Uterus (tissue), 4 donors: ENCODE measurements around the gene ARHGEF7. TPM values are rescaled to one million over a fixed set of nuclear protein-coding genes. Genes with fewer than 3 reads are reported as not detected.

Source experiments
- DNase-seq, 2 donors: peaks; one replicate each; pipeline ENCODE4 v3.0.0-alpha.2; 2019 to 2020
- H3K27ac ChIP-seq, 2 donors: fragments of 200-600 bp; sonication (generic); 1 replicate in 1 of 2; 2 replicates in 1 of 2; pipeline ENCODE4 v1.5.1; 2016 to 2018
- H3K27me3 ChIP-seq, 2 donors: fragments of 200-600 bp; sonication (generic); one replicate each; pipeline ENCODE4 v1.5.1; 2018 to 2019; ENCODE audit warnings: control low read depth in 1 of 2
- H3K36me3 ChIP-seq, 2 donors: fragments of 200-600 bp; sonication (generic); one replicate each; pipeline ENCODE4 v1.5.1; 2019; ENCODE audit warnings: control low read depth in 1 of 2
- H3K4me1 ChIP-seq, 2 donors: fragments of 200-600 bp; sonication (generic); one replicate each; pipeline ENCODE4 v1.5.1; 2018 to 2019; ENCODE audit warnings: control low read depth in 1 of 2
- H3K4me3 ChIP-seq, 2 donors: fragments of 200-600 bp; sonication (generic); 1 replicate in 1 of 2; 2 replicates in 1 of 2; pipeline ENCODE4 v1.5.1; 2018 to 2019; ENCODE audit warnings: mild to moderate bottlenecking in 1 of 2
- H3K9me3 ChIP-seq, 2 donors: fragments of 200-600 bp; sonication (generic); one replicate each; pipeline ENCODE4 v1.5.1; 2019; ENCODE audit warnings: control low read depth in 1 of 2
- CTCF ChIP-seq, 4 experiments: fragments of 200-600 bp in 2 of 4; fragments of 450-650 bp in 2 of 4; sonication (generic) in 2 of 4; IDR thresholded peaks; one replicate each; pipeline ENCODE4 v1.5.1; 2016 to 2019; ENCODE audit warnings: antibody characterized with exemption in 4 of 4, mild to moderate bottlenecking in 2 of 4, moderate library complexity in 1 of 4
- POLR2A ChIP-seq, 2 donors: fragments of 450-650 bp; IDR thresholded peaks; one replicate each; pipeline ENCODE4 v1.6.1; 2016; ENCODE audit warnings: antibody characterized with exemption in 2 of 2, mild to moderate bottlenecking in 1 of 2, moderate library complexity in 1 of 2
- intact Hi-C: fragments of 100-400 bp; cut with DNase I; formaldehyde crosslinking; loops from one replicate; pipeline ENCODE4 v1.15.1; 2023; ENCODE audit warnings: low total_unique reads
- total RNA-seq, 4 donors: library from RNA; depleted of rRNA in 3 of 4; stranded (reverse); fragments of >200 nt in 3 of 4; gene quantifications; one replicate each; pipeline versions ENCODE4 v1.1.0 to v1.2.4, GENCODE V29; 2014 to 2023
- donor health status: DM: yes; HTN: yes; CAD: no.

ARHGEF7 gene
- total RNA-seq, 4 donors from 2014 or later = 42.6 to 152 (median 127) TPM

- Histone ChIP-seq H3K36me3 (no peaks in the 10 kb centered on the region), H3K4me1 (no peaks in the 10 kb centered on the region), H3K9me3 (no peaks in the 10 kb centered on the region), H3K27ac (no peak overlapping the region), H3K4me3 (no peak overlapping the region), H3K27me3 (no peaks in the 10 kb centered on the region)
- DNase-seq = no peak
- TF ChIP-seq POLR2A (IDR thresholded peaks at IDR 0.05) (no peak), CTCF (IDR thresholded peaks at IDR 0.05) (no peak)
- intact Hi-C loops = no loop called here
Observed at GRCh38 chr13:111245576-111246384, 130.7 kb downstream of the ARHGEF7 start.

- no peaks in the 10 kb centered on the region for H3K4me1 ChIP-seq
- TF ChIP-seq POLR2A (IDR thresholded peaks at IDR 0.05) (no peak), CTCF (IDR thresholded peaks at IDR 0.05) (no peak)
- H3K27me3 ChIP-seq = no peaks in the 10 kb centered on the region
- no peaks in the 10 kb centered on the region for H3K36me3 ChIP-seq
- intact Hi-C loops = no loop called here
- H3K27ac ChIP-seq = no peak overlapping the region
- no peak for DNase-seq
- no peaks in the 10 kb centered on the region for H3K9me3 ChIP-seq
- H3K4me3 ChIP-seq = no peak overlapping the region
Observed at GRCh38 chr13:111247552-111247951, 132.4 kb downstream of the ARHGEF7 start.

- no peak overlapping the region for H3K4me3 ChIP-seq
- intact Hi-C loops = no loop called here
- no peak overlapping the region for H3K27ac ChIP-seq
- H3K27me3 ChIP-seq = no peaks in the 10 kb centered on the region
- no peak for DNase-seq
- no peaks in the 10 kb centered on the region for H3K9me3 ChIP-seq
- TF ChIP-seq CTCF (IDR thresholded peaks at IDR 0.05) (no peak), POLR2A (IDR thresholded peaks at IDR 0.05) (no peak)
- H3K36me3 ChIP-seq = no peaks in the 10 kb centered on the region
- H3K4me1 ChIP-seq = no peaks in the 10 kb centered on the region
Observed at GRCh38 chr13:111248822-111249221, 133.7 kb downstream of the ARHGEF7 start.

GRCh38 chr13:111249637-111250360 is 134.7 kb downstream of the ARHGEF7 start:
- Histone ChIP-seq H3K36me3 (no peaks in the 10 kb centered on the region), H3K4me1 (no peaks in the 10 kb centered on the region), H3K27me3 (no peaks in the 10 kb centered on the region), H3K4me3 (no peak overlapping the region), H3K9me3 (no peaks in the 10 kb centered on the region), H3K27ac (no peak overlapping the region)
- intact Hi-C loops = no loop called here
- no peak for TF ChIP-seq POLR2A (IDR thresholded peaks at IDR 0.05)
- no peak for TF ChIP-seq CTCF (IDR thresholded peaks at IDR 0.05)
- DNase-seq = no peak
